Activated CD8-positive, alpha-beta memory T cell treated with anti-CD3 and anti-CD28 coated beads, Interleukin-2, amount 50 U/mL, for 24 hours (primary cell): ENCODE measurements around the gene SERPINE2.
"Not testable (repeated sequence)": the region's sequence is repeated elsewhere in the genome, so short reads cannot be mapped to it uniquely, and the experiment has no call there.

ENCODE experiments used
- DNase-seq: peaks from one replicate; pipeline ENCODE4 v3.0.0-alpha.2; 2020; ENCODE audit errors: extremely low read depth

SERPINE2 gene

DNA sequence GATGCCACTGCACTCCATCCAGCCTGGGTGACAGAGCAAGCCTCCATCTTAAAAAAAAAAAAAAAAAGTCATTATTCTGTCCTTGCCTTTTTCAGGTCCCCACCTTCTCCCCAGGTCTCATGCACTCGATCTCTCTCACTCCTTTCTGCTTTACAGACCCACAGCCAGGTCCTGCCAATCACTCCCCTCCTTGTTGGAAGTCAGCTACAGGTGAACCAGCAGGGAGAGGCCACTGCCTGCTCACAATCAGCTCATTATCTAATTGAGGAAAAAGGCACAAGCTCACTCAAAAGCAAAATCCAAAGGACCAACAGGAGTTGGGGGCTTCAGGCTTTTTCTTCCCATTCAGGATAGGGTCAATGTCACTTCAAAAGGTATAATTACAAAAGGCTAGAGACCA lies 96.0 kb downstream of the SERPINE2 start:
- no peak for DNase-seq

- DNase-seq, result peak; percentile 64
These were observed 97.4 kb downstream of the SERPINE2 start for GRCh38 chr2:223941579-223942277.

DNA sequence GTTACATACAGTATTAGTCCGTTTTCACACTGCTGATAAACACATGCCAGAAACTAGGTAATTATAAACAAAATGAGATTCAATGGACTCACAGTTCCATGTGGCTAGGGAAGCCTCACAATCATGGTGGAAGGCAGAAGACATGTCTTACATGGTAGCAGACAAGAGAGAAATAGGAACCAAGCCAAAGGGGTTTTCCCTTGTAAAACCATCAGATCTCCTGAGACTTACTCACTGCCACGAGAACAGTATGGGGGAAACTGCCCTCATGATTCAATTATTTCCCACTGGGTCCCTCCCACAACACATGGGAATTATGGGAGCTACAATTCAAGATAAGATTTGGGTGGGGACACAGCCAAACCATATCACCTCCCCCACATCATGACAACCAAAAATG lies 99.6 kb downstream of the SERPINE2 start:
- DNase-seq, result not testable (repeated sequence)

DNA sequence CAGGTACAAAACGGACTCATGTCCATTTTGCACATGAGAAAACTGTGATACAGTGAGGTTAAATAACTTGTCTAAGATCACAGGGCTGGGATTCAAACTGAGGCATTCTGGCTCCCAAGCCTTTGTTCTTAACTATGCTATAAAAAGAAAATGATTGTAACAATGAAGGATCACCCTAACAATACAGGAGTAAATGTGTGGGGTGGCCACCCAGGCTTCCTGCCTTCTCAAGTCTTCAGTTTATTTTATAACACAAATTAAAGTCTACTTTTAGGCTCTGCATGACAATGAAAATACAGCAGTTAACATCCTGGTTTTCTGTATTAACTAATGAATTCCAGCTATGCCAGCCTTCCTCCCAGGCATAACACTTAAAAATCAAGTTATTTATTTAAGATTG lies 101.6 kb downstream of the SERPINE2 start:
- DNase-seq, result no peak

- no peak for DNase-seq
These were observed 102.2 kb downstream of the SERPINE2 start for GRCh38 chr2:223936862-223937326.

GRCh38 chr2:223935459-223936125 lies 103.5 kb downstream of the SERPINE2 start:
- no peak for DNase-seq

DNA sequence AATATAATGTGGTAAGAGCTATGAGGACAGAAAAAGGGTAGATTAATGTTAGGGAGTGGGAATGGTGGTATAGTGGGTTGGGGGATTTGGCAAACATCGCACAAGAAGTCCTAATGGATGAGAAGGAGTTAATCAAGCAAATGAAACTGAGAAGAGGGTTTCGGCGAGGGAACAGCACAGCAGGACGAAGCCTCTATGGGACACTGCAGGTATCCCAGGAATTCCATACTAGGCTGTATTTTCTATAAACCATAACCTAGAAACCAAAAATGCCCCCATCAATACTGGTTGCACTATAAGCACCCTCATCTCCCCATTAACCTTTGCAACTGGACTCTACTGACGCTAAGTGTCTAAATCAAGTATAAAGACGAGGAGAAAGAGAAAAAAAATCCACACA lies 104.2 kb downstream of the SERPINE2 start:
- no peak for DNase-seq

- DNase-seq, result no peak
These were observed 106.0 kb downstream of the SERPINE2 start for GRCh38 chr2:223932816-223933800.

DNA sequence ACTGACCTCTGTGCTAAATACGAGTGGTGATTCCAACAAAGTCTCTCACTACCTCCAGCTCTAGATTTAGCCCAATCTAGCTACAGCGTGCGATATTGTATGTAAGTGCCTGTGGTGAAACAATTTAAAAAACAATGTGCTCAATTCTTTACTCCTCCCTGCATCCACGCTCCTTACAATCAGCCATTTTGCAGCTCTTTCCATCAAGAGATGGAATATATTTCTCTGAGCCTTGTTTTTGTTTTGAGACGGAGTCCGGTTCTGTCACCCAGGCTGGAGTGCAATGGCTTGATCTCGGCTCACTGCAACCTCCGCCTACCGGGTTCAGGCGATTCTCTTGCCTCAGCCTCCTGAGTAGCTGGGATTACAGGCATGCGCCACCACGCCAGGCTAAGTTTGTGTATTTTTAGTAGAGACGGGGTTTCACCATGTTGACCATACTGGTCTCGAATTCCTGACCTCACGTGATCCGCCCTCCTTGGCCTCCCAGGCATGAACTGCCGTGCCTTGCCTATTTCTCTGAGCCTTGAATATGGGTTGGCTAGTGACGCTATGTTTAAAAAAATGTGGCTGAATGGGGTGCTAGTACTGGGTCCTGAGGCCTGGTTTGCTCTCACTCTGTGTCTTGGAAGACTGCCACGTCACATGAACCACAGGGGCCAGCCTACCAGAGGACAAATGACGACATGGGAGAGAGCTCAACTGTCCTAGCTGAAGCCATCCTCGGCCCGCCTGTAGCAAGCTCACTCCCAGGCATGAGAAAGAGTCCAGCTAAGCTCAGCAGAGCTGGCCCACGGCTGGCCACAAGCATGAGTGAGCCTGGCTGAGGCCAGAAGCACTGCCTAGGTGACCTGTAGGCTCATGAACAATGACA lies 108.7 kb downstream of the SERPINE2 start:
- DNase-seq, result no peak

DNA sequence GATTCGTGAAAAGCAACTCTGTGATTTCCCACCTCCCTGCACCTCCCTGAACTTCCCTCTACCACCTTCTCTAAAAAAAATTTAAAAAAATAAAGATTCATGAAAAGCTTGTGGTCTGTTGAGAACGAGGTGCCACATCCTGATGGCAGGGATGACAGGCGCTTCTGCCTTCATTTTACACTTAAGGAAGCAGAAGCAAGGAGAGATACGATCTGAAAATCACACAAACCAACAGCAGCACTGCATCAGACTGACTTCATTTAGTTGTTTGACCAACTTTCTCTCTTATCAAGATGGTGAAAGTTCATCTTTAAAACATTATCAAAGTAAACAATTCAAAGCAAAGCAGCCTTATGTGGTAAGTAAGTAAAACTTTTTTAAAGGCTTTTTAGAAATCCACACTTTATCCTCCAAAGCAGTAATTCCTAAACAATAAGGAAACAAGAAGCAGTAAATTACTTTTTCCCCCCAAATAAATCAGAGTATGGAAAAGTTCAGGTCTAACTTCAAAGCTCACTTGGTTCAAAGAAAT lies 109.4 kb downstream of the SERPINE2 start:
- DNase-seq, result no peak

- DNase-seq, result no peak
These were observed 110.7 kb downstream of the SERPINE2 start for GRCh38 chr2:223928113-223929006.

DNA sequence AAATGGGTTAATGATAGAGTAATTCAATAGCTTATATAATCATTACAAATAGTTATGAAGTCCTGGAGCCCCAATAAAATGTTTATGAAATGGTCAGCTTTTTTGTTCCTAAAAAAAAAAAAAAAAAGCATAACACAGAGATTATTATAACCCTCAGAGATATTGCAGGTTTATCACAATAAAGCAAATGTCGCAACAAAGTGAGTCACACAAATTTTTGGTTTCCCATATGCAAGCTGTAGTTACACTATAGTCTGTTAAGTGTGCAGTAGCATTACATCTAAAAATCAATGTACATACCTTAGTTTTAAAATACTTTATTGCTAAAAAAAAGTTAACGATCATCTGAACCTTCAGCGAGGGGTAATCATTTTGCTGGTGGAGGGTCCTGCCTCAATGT lies 114.0 kb downstream of the SERPINE2 start:
- no peak for DNase-seq
